Motor neuron (in vitro differentiated cells): ENCODE measurements around the gene LRCH4. TPM values are rescaled to one million over a fixed set of nuclear protein-coding genes. Genes with fewer than 3 reads are reported as not detected.
A peak's percentile ranks its signal among the peaks of the same experiment; 100 is the strongest.

Experiments used
- ATAC-seq, 8 experiments: fragments of 200-7000 bp; cut with Tn5 transposase; replicated peaks in 6 of 8; 2 replicates each; pipeline ENCODE4 v1.8.0; 2021; ENCODE audit warnings: mild to moderate bottlenecking in 8 of 8, moderate library complexity in 8 of 8
- H3K27ac ChIP-seq, 2 donors: fragments of 250-450 bp; sonication (Bioruptor Pico); 2 replicates each; pipeline ENCODE4 v1.9.0; 2021; ENCODE audit warnings: antibody characterized with exemption in 2 of 2, mild to moderate bottlenecking in 2 of 2, moderate library complexity in 1 of 2
- H3K4me1 ChIP-seq, 2 donors: fragments of 250-450 bp; sonication (Bioruptor Pico); replicated peaks in 1 of 2; 2 replicates each; pipeline ENCODE4 v1.6.1; 2021; ENCODE audit warnings: antibody characterized with exemption in 2 of 2, mild to moderate bottlenecking in 2 of 2, moderate library complexity in 1 of 2
- H3K4me3 ChIP-seq, 5 donors: fragments of 250-450 bp; sonication (Bioruptor Pico); 2 replicates each; pipeline ENCODE4 v1.9.0; 2021; ENCODE audit warnings: antibody characterized with exemption in 5 of 5, mild to moderate bottlenecking in 5 of 5, moderate library complexity in 4 of 5
- WGBS, 10 experiments: fragments of 450-650 bp; shearing (Covaris generic); methylation state at CpG; one replicate each; pipeline ENCODE4 v1.0.0; 2022; 5-methylcytosine and 5-hydroxymethylcytosine counted together
- in situ Hi-C, 9 experiments: fragments of 400-800 bp; cut with MboI; loops; one replicate each; pipeline ENCODE4 v1.15.0; 2021; ENCODE audit warnings: low sequenced_read_pairs in 9 of 9, low pct_unique_long_range_greater_than_20kb in 2 of 9; ENCODE audit not compliant: unreplicated experiment in 9 of 9
- total RNA-seq, 8 experiments: library from RNA; unstranded; fragments of 300-600 nt; gene quantifications; 2 replicates each; pipeline versions ENCODE4 v1.2.3 to v1.2.4, GENCODE V29; 2022

The LRCH4 gene
- total RNA-seq, 8 experiments from 2014 or later = 9.1 to 24.3 (median 18.6) TPM

- H3K4me1 ChIP-seq = peaks cover 18 to 19% of the 10 kb centered on the region in 2 donors
- WGBS, 10 experiments = 53 to 100% methylated on average over 2 of the region's 15 CpGs; no CpG with 5 or more reads in 8 of the 10 experiments
- H3K27ac ChIP-seq = no peak overlapping the region
- ATAC-seq = no peak
- H3K4me3 ChIP-seq = peak overlapping the region in 4 of 5 donors; percentile 92 to 98 (median 98)
- in situ Hi-C loops = no loop called here
Observed at GRCh38 chr7:100584054-100584682, 1.8 kb downstream of the LRCH4 start.

- in situ Hi-C loops = no loop called here
- Histone ChIP-seq H3K4me3 (peak overlapping the region in 1 of 5 donors; percentile 98), H3K4me1 (peaks cover 18 to 19% of the 10 kb centered on the region in 2 donors), H3K27ac (peak overlapping the region in 1 of 2 donors; percentile 45)
- ATAC-seq = no peak
- WGBS, 10 experiments = 40 to 100% (median 83%) methylated on average over 1 to 5 of the region's 23 CpGs; no CpG with 5 or more reads in 6 of the 10 experiments
Observed at GRCh38 chr7:100583132-100584053, 2.5 kb downstream of the LRCH4 start.

GRCh38 chr7:100582650-100583049 is 3.3 kb downstream of the LRCH4 start:
- Histone ChIP-seq H3K27ac (no peak overlapping the region), H3K4me3 (no peak overlapping the region), H3K4me1 (peaks cover 18 to 19% of the 10 kb centered on the region in 2 donors)
- 80 to 96% (median 94%) methylated on average over 3 to 6 of the region's 11 CpGs; no CpG with 5 or more reads in 6 of the 10 experiments for WGBS, 10 experiments
- ATAC-seq = no peak
- in situ Hi-C loops = no loop called here

- 94 to 100% (median 96%) methylated on average over 1 to 9 of the region's 20 CpGs; no CpG with 5 or more reads in 7 of the 10 experiments for WGBS, 10 experiments
- no peak overlapping the region for H3K27ac ChIP-seq
- peaks cover 18 to 19% of the 10 kb centered on the region in 2 donors for H3K4me1 ChIP-seq
- no peak overlapping the region for H3K4me3 ChIP-seq
- in situ Hi-C loops = no loop called here
- no peak for ATAC-seq
Observed at GRCh38 chr7:100582041-100582579, 3.8 kb downstream of the LRCH4 start.

GRCh38 chr7:100580466-100581283 is 5.3 kb downstream of the LRCH4 start:
- 61 to 100% (median 90%) methylated on average over 1 to 8 of the region's 11 CpGs; no CpG with 5 or more reads in 3 of the 10 experiments for WGBS, 10 experiments
- no peak overlapping the region for H3K27ac ChIP-seq
- no peak for ATAC-seq
- peaks cover 18 to 19% of the 10 kb centered on the region in 2 donors for H3K4me1 ChIP-seq
- in situ Hi-C loops = no loop called here
- H3K4me3 ChIP-seq = no peak overlapping the region

DNA sequence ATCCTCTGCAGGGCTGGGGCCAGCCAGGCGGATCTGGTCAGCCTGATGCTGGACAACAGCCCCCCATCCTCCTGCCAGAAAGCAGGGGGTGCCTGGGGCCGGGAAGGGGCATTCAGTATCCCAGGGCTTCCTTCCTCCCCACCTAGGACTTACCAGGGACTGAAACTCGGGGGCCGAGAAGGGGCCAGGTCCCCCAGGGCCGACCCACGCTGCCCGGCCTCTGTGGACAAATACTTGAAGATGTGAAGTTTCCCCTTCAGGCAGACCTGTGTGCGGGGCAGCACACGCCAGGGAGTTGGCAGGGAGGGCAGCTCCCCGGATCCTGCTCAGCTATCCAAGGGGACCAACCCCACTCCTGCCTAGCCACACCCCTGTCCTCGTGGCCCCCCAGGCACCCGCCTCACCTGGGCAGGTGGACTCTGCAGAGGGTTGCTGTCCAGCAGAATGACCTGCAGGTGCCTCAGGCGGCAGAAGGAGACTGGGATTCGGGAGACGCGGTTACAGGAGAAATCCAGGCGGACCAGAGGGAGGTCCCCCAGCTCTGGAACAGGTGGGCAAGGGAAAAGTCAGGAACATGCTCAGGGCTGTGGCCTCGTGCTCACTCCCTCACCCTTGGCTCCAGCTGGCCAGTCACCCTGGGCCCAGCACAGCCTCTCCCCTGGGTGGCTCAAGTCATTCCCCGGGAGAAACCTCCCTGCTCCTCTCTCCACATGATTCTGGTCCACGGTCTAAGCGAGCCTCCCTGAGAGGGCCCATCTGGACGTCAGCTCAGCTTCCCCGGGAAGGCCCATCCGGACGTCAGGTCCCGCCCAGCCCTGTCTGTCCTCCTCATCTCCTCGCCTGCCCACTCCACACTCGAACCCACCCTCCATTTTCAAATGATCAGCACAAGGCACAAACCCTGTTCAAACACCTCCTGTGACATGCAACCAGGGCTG is 7.4 kb downstream of the LRCH4 start:
- 88 to 100% (median 90%) methylated on average over 1 to 11 of the region's 28 CpGs; no CpG with 5 or more reads in 5 of the 10 experiments for WGBS, 10 experiments
- H3K4me1 ChIP-seq = peaks cover under 1 to 15% of the 10 kb centered on the region in 2 donors
- no peak overlapping the region for H3K4me3 ChIP-seq
- in situ Hi-C loops = no loop called here
- no peak overlapping the region for H3K27ac ChIP-seq
- ATAC-seq = no peak

- Histone ChIP-seq H3K4me3 (no peak overlapping the region), H3K27ac (no peak overlapping the region), H3K4me1 (peaks cover 5 to 10% of the 10 kb centered on the region in 2 donors)
- ATAC-seq = no peak
- in situ Hi-C loops = no loop called here
- 92 to 93% methylated on average over 2 to 5 of the region's 14 CpGs; no CpG with 5 or more reads in 8 of the 10 experiments for WGBS, 10 experiments
Observed at GRCh38 chr7:100577507-100577906, 8.4 kb downstream of the LRCH4 start.

GRCh38 chr7:100577103-100577502 is 8.8 kb downstream of the LRCH4 start:
- ATAC-seq = no peak
- Histone ChIP-seq H3K27ac (no peak overlapping the region), H3K4me3 (no peak overlapping the region), H3K4me1 (peaks cover 9 to 14% of the 10 kb centered on the region in 2 donors)
- WGBS, 10 experiments = 90 to 100% methylated on average over 2 of the region's 24 CpGs; no CpG with 5 or more reads in 8 of the 10 experiments
- in situ Hi-C loops = no loop called here

- WGBS, 10 experiments = 80 to 100% (median 91%) methylated on average over 1 to 6 of the region's 13 CpGs; no CpG with 5 or more reads in 5 of the 10 experiments
- ATAC-seq = no peak
- Histone ChIP-seq H3K4me3 (no peak overlapping the region), H3K27ac (no peak overlapping the region), H3K4me1 (peaks cover 15 to 20% of the 10 kb centered on the region in 2 donors)
- in situ Hi-C loops = no loop called here
Observed at GRCh38 chr7:100576384-100576993, 9.4 kb downstream of the LRCH4 start.

DNA sequence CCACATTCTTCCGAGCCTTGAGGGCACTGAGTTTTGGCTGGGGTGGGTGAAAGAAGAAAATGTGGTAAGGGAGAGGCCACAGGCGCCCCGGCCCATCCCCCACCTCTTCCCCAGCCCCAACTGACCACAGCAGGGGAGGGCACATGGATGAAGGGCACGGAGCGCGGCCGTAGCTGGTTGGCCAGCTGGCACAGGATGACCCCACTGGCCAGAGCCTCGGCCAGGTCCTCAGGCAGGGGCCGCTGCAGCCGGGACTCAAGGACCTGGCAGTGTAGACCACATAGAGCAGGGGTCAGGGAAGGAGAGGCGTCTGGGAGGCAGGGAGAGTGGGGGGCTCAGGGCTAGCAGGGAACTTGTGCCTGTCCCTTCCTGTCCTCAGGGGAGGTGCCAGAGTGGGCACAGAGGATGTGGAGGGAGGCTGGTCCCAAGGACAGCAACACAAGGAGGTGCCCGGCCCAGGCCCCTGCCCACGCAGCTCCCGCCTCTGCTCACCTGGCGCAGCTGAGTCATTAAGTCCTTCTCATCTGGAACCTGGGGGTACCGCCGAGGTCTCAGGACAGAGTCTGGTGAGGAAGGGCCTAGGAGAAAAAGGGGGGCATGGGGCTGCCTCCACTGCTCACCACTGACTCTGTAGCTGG is 10.1 kb downstream of the LRCH4 start:
- H3K4me3 ChIP-seq = no peak overlapping the region
- in situ Hi-C loops = no loop called here
- no peak for ATAC-seq
- H3K27ac ChIP-seq = no peak overlapping the region
- WGBS, 10 experiments = 100% methylated on average over 1 of the region's 17 CpGs; no CpG with 5 or more reads in 9 of the 10 experiments
- peaks cover 19 to 26% of the 10 kb centered on the region in 2 donors for H3K4me1 ChIP-seq

- no CpG with 5 or more reads among the region's 14 CpGs for WGBS, 10 experiments
- peaks cover 23 to 31% of the 10 kb centered on the region in 2 donors for H3K4me1 ChIP-seq
- in situ Hi-C loops = no loop called here
- peak in 6 of 8 experiments; percentile 7 to 55 (median 44) for ATAC-seq
- H3K4me3 ChIP-seq = no peak overlapping the region
- H3K27ac ChIP-seq = peak overlapping the region in 1 of 2 donors; percentile 39
Observed at GRCh38 chr7:100575206-100575631, 10.7 kb downstream of the LRCH4 start.
